UCSD-AML1 (cell line): ENCODE data around the gene ZNF154.

Source experiments
- DNase-seq: peaks from one replicate; lab custom pipeline; 2025; ENCODE audit not compliant: unreplicated experiment; lab: John Stamatoyannopoulos, UW

The ZNF154 gene

DNA sequence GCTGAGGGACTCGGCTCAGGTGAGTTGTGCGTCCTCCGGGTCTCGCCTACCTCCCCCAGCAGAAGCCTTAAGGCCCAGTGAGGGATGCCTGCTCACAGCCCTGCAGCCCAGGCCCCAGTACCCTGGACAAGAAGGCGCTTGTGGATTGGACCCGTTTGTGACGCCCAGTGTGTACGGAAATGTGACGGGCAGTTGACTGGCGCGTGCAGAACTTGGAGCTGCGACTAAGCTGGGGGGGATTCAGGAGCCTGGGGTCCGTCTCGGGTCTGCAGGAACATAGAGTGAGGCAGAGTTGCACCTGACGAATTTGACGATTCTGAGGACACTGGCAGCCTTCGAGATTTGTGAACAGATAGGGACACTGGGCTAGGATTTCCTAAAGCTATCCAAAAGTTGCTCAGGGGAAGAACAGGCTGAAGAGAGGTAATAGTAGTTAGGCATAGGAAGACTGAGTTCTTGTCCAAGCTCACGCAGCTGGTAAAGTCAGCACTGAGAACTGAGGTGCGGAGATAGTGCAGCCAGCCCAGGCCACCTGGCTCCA lies 26.7 kb downstream of the ZNF154 start:
- no peak for DNase-seq

DNA sequence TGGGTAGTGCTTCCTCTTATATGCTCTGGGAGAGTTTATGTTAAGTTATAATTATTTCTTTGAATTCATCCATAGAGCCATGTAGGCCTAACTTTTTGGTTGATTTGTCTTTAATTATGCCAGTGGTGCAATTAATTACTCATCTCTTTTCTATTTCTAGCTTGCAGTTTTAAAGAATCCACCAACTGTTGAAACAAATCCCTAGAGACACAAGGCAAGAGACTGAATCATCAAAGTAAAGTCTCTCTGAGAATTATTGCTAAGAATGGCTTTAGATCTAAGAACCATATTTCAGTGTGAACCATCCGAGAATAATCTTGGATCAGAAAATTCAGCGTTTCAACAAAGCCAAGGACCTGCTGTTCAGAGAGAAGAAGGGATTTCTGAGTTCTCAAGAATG lies 33.1 kb downstream of the ZNF154 start:
- DNase-seq = no peak

DNA sequence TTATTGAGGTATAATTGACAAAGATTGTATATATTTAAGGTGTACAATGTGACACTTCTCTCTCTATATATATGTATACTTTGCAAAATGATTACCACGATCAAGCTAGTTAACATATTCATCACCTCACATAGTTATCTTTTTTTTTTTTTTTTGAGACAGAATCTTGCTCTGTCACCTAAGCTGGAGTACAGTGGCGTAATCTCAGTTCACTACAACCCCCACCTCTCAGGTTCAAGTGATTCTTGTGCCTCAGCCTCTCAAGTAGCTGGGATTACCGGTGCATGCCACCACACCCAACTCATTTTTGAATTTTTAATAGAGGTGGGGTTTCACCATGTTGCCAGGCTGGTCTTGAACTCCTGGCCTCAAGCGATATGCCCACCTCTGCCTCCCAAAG lies 36.5 kb downstream of the ZNF154 start:
- no peak for DNase-seq

DNA sequence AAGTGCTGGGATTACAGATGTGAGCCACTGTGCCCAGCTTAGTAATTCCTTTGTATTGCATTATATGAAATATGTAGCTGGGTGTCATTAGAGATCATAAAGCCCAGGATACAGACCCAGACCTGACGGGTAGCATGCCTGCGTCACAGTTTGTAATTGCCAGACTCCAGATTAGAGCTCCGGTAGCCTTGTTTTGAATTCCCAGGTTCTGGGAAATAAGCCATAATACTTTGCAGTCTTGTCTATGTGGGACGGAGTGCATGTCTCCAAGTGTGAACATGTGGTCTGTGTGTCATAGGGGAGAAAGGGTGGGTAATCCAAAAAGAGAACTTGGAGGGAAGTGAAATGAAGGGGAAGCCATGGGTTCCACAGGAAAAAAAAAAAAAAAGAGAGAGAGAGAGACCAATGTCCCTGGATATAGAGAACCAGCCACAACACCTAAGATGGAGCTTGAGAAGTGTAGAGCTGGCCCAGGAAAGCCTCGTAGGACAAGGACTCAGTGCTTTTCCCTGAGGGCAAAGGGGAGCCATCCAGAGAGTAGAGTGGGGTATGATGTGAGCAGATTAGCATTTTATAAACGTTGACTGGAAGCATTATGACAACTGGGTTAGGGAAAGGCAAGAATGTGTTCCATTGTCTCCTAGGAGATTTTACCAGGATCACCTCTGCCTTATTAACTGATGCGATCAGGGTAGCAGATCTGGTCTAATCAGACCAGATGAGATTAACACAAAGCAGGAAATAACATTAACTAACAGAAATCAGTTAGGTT lies 37.7 kb downstream of the ZNF154 start:
- DNase-seq = no peak

DNA sequence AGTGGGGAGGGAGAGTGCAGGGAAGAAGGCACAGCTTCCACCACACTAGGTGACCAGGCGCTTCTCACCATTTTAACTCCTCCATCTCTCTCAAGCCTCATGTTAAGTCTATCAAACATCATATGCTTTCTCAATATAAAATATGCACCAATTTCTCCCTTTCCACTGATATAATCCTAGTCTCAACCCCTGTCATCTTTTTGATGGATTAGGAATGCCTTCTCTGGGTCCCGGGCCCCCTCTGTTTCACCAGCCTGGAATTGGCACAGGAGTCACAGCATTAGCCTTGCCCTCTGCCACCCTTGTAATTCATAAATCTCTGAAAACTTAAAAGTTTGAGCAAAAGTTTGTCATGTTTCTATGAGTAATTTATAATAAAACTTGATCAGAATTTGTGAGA lies 40.4 kb downstream of the ZNF154 start, which contains the start of gene ZSCAN4:
ZSCAN4 (plus strand) TSS at position 301 of the 400 bp plus-strand sequence. CDS start 7,211 bp downstream, outside the sequence.
- DNase-seq = no peak

DNA sequence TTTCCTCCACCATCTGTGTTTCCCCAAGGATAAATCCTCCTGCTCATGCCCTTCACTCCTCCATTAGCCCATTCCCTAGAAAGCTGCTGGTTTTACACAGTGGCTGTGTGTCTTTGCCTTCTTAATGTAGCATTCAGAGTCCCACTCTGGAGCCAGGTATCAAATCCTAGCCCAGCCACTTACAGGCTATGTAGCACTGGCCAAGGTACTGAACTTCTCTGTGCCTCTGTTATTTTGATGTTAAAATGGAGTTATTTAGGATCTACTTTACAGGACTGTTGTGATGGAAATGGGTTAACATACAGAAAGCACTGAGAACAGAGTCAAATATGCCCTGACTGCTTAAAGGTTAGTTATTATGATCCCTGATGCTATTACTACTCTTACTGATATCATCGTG lies 41.8 kb downstream of the ZNF154 start:
- DNase-seq = no peak

DNA sequence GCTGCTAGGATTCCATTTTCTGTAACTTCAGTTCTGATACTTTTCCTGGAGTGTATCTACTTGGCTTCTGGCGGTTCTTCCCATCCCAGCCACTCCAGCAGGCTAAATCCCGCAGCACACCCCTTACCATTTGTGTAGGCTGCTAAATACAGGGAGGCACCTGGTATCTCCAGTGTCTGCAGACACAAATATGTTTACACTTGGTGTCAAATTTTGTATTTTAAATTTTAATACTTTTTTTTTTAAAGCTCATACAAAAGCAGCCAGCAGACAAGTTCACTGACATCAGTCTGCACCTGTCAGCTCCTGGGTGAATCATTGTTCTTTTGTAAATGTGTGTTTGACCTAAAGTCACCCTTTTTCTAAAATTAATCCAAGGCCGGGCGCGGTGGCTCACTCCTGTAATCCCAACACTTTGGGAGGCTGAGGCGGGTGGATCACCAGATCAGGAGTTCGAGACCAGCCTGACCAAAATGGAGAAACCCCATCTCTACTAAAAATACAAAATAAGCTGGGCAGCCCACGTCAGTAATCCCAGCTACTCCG lies 43.7 kb downstream of the ZNF154 start:
- no peak for DNase-seq

DNA sequence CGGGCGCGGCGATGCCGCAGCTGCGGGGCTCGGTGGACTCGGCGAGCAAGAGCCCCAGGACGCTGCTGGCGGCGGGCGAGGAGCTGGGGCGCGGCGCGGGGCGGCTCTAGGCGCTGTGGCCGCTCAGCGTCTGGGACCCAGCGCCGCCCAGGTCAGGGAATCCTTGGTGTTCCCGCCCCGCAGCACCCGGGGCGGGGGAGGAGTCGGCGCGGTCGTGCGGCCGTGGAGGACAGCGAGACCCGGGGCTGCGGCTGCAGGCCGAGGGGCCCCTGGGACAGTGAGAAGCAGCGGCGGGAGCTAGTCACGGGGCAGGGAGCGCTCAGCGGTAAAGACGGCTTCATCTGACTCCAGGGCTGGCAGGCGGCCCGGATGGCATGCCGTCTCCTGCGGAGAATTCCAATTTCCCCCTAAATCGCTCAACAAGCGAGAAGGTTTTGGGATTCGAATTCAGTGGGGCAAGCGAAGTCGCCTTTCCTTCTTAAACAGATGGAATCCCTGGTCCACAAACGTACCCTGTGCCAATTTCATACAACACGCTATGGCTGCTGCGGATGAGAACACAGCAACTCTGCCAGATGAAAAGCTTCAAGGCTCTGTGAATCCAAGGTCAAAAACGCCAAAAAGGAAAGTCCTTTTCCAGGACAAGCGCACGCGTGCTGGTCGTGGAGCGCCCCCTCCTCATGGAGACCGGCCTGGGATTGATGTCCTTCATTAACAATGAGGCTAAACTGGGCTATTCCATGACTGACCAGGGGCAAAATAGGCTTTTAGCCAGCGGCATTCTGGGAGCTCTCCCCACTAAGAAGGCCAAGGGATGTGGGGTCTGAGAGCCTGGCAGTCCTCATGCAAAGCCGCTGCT lies 44.5 kb downstream of the ZNF154 start:
- DNase-seq = no peak

DNA sequence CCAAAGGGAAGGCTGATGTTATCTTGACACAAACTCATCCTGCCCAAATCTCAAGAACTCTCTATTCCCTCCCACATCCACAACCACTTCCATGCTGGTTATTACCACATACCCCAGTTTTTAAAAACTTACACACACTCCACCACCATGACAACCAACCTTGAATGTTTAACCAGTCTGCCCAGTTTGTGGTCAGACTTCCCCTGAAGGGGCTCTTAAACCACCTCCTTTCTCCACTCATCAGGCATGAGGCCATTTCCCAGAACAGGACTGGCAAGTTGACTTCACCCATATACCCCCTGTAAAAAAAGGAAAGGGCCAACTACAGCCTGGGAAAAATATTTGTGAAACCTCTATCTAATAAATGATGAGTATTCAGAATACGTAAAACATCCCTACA lies 52.7 kb downstream of the ZNF154 start:
- no peak for DNase-seq

DNA sequence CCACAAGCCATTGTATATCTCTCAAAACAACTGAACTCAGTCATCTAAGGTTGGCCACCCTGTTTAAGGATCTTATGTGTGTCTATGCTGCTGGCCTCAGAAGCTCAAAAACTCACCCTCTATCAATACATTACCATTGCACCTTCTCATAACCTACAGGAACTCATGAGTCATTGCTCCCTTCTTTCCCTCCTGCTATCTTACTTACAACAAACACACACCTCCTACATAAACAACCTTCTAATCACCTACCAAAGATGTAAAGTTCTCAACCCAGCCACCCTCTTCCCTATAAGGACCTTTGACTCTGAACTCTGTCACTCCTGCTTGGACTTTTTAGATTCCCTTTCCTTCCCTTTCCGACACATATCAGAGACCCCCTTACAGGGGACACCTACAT lies 53.6 kb downstream of the ZNF154 start:
- no peak for DNase-seq

DNA sequence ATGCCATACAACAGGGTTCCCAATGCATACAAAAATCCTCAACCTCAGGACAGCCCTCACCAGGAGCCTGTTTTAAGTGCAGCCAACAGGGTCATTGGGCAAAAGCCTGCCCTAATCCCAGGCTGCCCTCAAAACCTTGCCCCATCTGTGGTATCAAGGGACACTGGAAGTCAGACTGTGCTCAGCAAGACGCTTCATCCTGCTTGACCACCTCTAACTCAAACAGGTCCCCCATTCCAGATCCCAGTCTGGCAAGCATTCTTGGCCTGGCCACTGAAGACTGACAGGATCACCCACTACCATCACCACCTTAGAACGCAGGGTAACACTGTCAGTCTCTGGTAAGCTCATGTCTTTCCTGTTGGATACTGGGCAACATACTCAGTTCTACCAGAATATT lies 55.3 kb downstream of the ZNF154 start:
- DNase-seq = no peak

DNA sequence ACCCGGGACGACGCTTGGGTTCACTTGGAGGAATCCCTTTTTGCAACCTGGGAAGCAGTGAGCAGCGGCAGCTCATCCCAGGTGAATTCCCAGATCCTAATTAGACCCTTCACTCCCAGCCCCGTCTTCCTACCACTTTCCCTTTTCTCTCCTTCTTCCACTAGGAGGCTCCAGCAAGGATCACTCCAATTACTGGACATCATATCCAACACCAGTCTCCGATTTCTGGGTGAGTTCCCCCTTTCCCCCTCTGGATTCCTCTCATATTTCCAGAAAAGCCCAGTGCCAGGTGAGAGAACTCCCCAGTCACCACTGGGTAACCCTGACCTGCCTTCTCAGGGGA lies 57.4 kb downstream of the ZNF154 start:
- no peak for DNase-seq

DNA sequence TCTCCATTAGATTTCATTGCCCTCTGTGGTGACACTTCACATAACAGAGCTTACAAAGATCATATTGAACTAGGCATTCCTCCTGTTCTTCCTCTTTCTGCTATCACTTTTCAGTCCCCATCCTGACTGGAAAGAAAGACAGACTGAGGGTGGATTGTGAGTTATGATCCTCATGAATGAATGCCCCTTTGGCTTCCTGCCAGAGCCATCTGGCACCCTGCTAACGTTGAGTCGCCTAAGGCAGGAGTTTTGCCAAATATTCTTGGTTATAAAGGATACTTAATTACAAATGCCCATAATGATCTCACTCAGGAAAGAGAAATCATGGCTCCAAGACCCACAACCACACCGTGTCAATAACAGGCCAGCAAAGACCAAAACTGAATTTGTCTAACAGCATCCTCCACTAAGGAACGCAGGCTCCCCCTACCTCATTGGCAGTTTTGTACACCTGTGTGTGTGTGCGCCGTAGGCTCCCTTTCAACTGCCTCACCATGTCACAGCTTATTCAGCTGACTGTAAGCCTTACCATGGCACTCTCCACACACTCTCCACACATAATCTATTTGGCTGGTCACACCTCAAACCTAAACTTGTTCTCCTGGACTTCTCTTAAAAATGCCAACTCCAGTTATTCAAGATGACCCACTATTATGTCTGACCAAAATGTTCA lies 60.5 kb downstream of the ZNF154 start:
- DNase-seq = no peak
